Neural crest cell (in vitro differentiated cells): ENCODE results near the gene PFDN4. TPM values are rescaled to one million over a fixed set of nuclear protein-coding genes. Genes with fewer than 3 reads are reported as not detected.

ENCODE experiments used
- DNase-seq: peaks from one replicate; pipeline ENCODE4 v3.0.0; 2021; ENCODE audit warnings: low read depth, mixed read lengths, low spot score
- H3K27ac Mint-ChIP-seq: one replicate; pipeline ENCODE4 v1.8.0; 2021; ENCODE audit warnings: mild to moderate bottlenecking, mixed read lengths; ENCODE audit not compliant: unreplicated experiment
- H3K27me3 Mint-ChIP-seq: 2 replicates; pipeline ENCODE4 v1.8.0; 2021; ENCODE audit warnings: low read depth, mild to moderate bottlenecking, mixed read lengths
- H3K36me3 Mint-ChIP-seq: 2 replicates; pipeline ENCODE4 v1.8.0; 2021; ENCODE audit warnings: low read depth, mild to moderate bottlenecking, mixed read lengths
- H3K4me1 Mint-ChIP-seq: 2 replicates; pipeline ENCODE4 v1.8.0; 2021; ENCODE audit warnings: mixed read lengths
- H3K4me3 Mint-ChIP-seq: one replicate; pipeline ENCODE4 v1.8.0; 2021; ENCODE audit warnings: mild to moderate bottlenecking, mixed read lengths
- H3K9me3 Mint-ChIP-seq: 2 replicates; pipeline ENCODE4 v1.8.0; 2021; ENCODE audit warnings: mixed read lengths
- total RNA-seq: library from RNA; stranded (reverse); gene quantifications from 2 replicates; pipeline ENCODE4 v1.2.1, GENCODE V29; 2021
- TF ChIP-seq, protein P1 (sequence below): fragments of 200-600 bp; sonication (generic); conservative IDR thresholded peaks from 2 replicates; pipeline ENCODE4 v1.5.0; 2021; ENCODE audit warnings: antibody characterized with exemption, mild to moderate bottlenecking

The PFDN4 gene
- total RNA-seq, 1 donor from 2014 or later: 34.7 TPM

GRCh38 chr20:54268941-54269340, 61.1 kb downstream of the PFDN4 start:
- H3K27ac Mint-ChIP-seq: peak overlapping the region; percentile 58
- no peak overlapping the region for H3K4me3 Mint-ChIP-seq
- TF ChIP-seq, protein P1, sequence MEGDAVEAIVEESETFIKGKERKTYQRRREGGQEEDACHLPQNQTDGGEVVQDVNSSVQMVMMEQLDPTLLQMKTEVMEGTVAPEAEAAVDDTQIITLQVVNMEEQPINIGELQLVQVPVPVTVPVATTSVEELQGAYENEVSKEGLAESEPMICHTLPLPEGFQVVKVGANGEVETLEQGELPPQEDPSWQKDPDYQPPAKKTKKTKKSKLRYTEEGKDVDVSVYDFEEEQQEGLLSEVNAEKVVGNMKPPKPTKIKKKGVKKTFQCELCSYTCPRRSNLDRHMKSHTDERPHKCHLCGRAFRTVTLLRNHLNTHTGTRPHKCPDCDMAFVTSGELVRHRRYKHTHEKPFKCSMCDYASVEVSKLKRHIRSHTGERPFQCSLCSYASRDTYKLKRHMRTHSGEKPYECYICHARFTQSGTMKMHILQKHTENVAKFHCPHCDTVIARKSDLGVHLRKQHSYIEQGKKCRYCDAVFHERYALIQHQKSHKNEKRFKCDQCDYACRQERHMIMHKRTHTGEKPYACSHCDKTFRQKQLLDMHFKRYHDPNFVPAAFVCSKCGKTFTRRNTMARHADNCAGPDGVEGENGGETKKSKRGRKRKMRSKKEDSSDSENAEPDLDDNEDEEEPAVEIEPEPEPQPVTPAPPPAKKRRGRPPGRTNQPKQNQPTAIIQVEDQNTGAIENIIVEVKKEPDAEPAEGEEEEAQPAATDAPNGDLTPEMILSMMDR: no peak
- no peak for DNase-seq
- H3K27me3 Mint-ChIP-seq: no peaks in the 10 kb centered on the region
- no peaks in the 10 kb centered on the region for H3K36me3 Mint-ChIP-seq
- peaks cover 30% of the 10 kb centered on the region for H3K4me1 Mint-ChIP-seq
- no peaks in the 10 kb centered on the region for H3K9me3 Mint-ChIP-seq

Other genes starting within 250 kb of the PFDN4 start
- gene BCAS1, start 137.5 kb upstream of the PFDN4 start, total RNA-seq: not detected in 2 replicates
- 0.93 and 1.3 TPM in 2 replicates for gene CYP24A1, start 34.1 kb upstream of the PFDN4 start, total RNA-seq